ENCODE results near the gene EML1. TPM values are rescaled to one million over a fixed set of nuclear protein-coding genes. Genes with fewer than 3 reads are reported as not detected.

The EML1 gene
- total RNA-seq, 1 experiment from 2014 or later = 2.5 TPM

- no peak for DNase-seq
- no peak overlapping the region for H3K4me3 Mint-ChIP-seq (ENCODE audit: low read depth, unreplicated experiment)
- H3K27ac Mint-ChIP-seq (ENCODE audit: unreplicated experiment) = no peak overlapping the region
- intact Hi-C loops (cut with micrococcal nuclease; ENCODE audit: unreplicated experiment) = loop anchor here (5.0 kb wide), 1 partner anchor 54 kb away; no protein-coding TSS in a partner anchor
- no peaks in the 10 kb centered on the region for H3K27me3 Mint-ChIP-seq (ENCODE audit: unreplicated experiment)
- peaks cover 11% of the 10 kb centered on the region for H3K4me1 Mint-ChIP-seq (ENCODE audit: low read depth, unreplicated experiment)
- no peaks in the 10 kb centered on the region for H3K36me3 Mint-ChIP-seq (ENCODE audit: insufficient read depth, unreplicated experiment)
- CTCF ChIA-PET = interaction anchor here (0.6 to 1.3 kb wide), 2 partner anchors 45 to 123 kb away, joined by 3 to 8 read pairs; no protein-coding TSS in a partner anchor
- no TSS peak for BruUV-seq (replicated peaks)
- TF ChIP-seq CTCF (IDR thresholded peaks at IDR 0.05; ENCODE audit: unreplicated experiment) = no peak
- H3K9me3 Mint-ChIP-seq (ENCODE audit: low read depth, unreplicated experiment) = no peaks in the 10 kb centered on the region
Measured at GRCh38 chr14:99791476-99792209, 1.6 kb upstream of the EML1 start.

GRCh38 chr14:99792210-99792535, 1.0 kb upstream of the EML1 start:
- no peaks in the 10 kb centered on the region for H3K9me3 Mint-ChIP-seq (ENCODE audit: low read depth, unreplicated experiment)
- CTCF ChIA-PET = interaction anchor here (1.3 kb wide), 1 partner anchor 46 kb away, joined by 3 read pairs; no protein-coding TSS in a partner anchor
- BruUV-seq (replicated peaks) = no TSS peak
- peaks cover 11% of the 10 kb centered on the region for H3K4me1 Mint-ChIP-seq (ENCODE audit: low read depth, unreplicated experiment)
- no peak for TF ChIP-seq CTCF (IDR thresholded peaks at IDR 0.05; ENCODE audit: unreplicated experiment)
- H3K36me3 Mint-ChIP-seq (ENCODE audit: insufficient read depth, unreplicated experiment) = no peaks in the 10 kb centered on the region
- no peak overlapping the region for H3K27ac Mint-ChIP-seq (ENCODE audit: unreplicated experiment)
- H3K27me3 Mint-ChIP-seq (ENCODE audit: unreplicated experiment) = no peaks in the 10 kb centered on the region
- H3K4me3 Mint-ChIP-seq (ENCODE audit: low read depth, unreplicated experiment) = no peak overlapping the region
- intact Hi-C loops (cut with micrococcal nuclease; ENCODE audit: unreplicated experiment) = loop anchor here (5.0 kb wide), 1 partner anchor 55 kb away; no protein-coding TSS in a partner anchor
- no peak for DNase-seq

GRCh38 chr14:99792551-99793212, 531 bp upstream of the EML1 start:
- Mint-ChIP-seq H3K36me3 (ENCODE audit: insufficient read depth, unreplicated experiment) (no peaks in the 10 kb centered on the region), H3K27ac (ENCODE audit: unreplicated experiment) (no peak overlapping the region), H3K4me3 (ENCODE audit: low read depth, unreplicated experiment) (no peak overlapping the region), H3K4me1 (ENCODE audit: low read depth, unreplicated experiment) (peaks cover 11% of the 10 kb centered on the region), H3K9me3 (ENCODE audit: low read depth, unreplicated experiment) (no peaks in the 10 kb centered on the region), H3K27me3 (ENCODE audit: unreplicated experiment) (no peaks in the 10 kb centered on the region)
- intact Hi-C loops (cut with micrococcal nuclease; ENCODE audit: unreplicated experiment) = loop anchor here (5.0 kb wide), 1 partner anchor 55 kb away; no protein-coding TSS in a partner anchor
- no peak for DNase-seq
- no TSS peak for BruUV-seq (replicated peaks)
- TF ChIP-seq CTCF (IDR thresholded peaks at IDR 0.05; ENCODE audit: unreplicated experiment) = no peak
- CTCF ChIA-PET = interaction anchor here (1.1 to 1.3 kb wide), 2 partner anchors 11 to 46 kb away, joined by 3 read pairs; no protein-coding TSS in a partner anchor

GRCh38 chr14:99794151-99794780, 1.1 kb downstream of the EML1 start:
- DNase-seq = no peak
- TSS peak; percentile 26 for BruUV-seq (replicated peaks)
- no peak for TF ChIP-seq CTCF (IDR thresholded peaks at IDR 0.05; ENCODE audit: unreplicated experiment)
- CTCF ChIA-PET = no interaction called here
- intact Hi-C loops (cut with micrococcal nuclease; ENCODE audit: unreplicated experiment) = loop anchor here (5.0 kb wide), 1 partner anchor 57 kb away; no protein-coding TSS in a partner anchor
- Mint-ChIP-seq H3K4me1 (ENCODE audit: low read depth, unreplicated experiment) (peaks cover 11% of the 10 kb centered on the region), H3K36me3 (ENCODE audit: insufficient read depth, unreplicated experiment) (no peaks in the 10 kb centered on the region), H3K27me3 (ENCODE audit: unreplicated experiment) (no peaks in the 10 kb centered on the region), H3K27ac (ENCODE audit: unreplicated experiment) (no peak overlapping the region), H3K9me3 (ENCODE audit: low read depth, unreplicated experiment) (no peaks in the 10 kb centered on the region), H3K4me3 (ENCODE audit: low read depth, unreplicated experiment) (no peak overlapping the region)

All from Calu3 (cell line).